Sigmoid colon (tissue), 7 donors: ENCODE measurements around the gene C8A. TPM values are rescaled to one million over a fixed set of nuclear protein-coding genes. Genes with fewer than 3 reads are reported as not detected.

Source experiments
- DNase-seq: peaks from one replicate; pipeline ENCODE4 v3.0.0-alpha.2; 2019
- H3K27ac ChIP-seq, 4 donors: fragments of 200-600 bp; sonication (generic); one replicate each; pipeline ENCODE4 v1.5.1; 2016 to 2019; ENCODE audit warnings: mild to moderate bottlenecking in 1 of 4
- H3K27me3 ChIP-seq, 3 donors: fragments of 200-600 bp; sonication (generic); one replicate each; pipeline ENCODE4 v1.5.1; 2019; ENCODE audit warnings: mild to moderate bottlenecking in 1 of 3
- H3K36me3 ChIP-seq, 4 donors: fragments of 200-600 bp; sonication (generic); one replicate each; pipeline ENCODE4 v1.5.1; 2016 to 2019
- H3K4me1 ChIP-seq, 4 donors: fragments of 200-600 bp; sonication (generic); one replicate each; pipeline ENCODE4 v1.5.1; 2017 to 2019
- H3K4me3 ChIP-seq, 4 donors: fragments of 200-600 bp; sonication (generic); one replicate each; pipeline ENCODE4 v1.5.1; 2017 to 2019; ENCODE audit warnings: mild to moderate bottlenecking in 2 of 4, moderate library complexity in 1 of 4
- H3K9me3 ChIP-seq, 4 donors: fragments of 200-600 bp in 3 of 4; sonication (generic) in 3 of 4; one replicate each; pipeline versions ENCODE4 v1.5.1 to v1.6.1; 2013 to 2019
- CTCF ChIP-seq, 4 experiments: fragments of 450-650 bp in 3 of 4; fragments of 200-600 bp in 1 of 4; IDR thresholded peaks; one replicate each; pipeline ENCODE4 v1.5.1; 2016 to 2019; ENCODE audit warnings: antibody characterized with exemption in 4 of 4, mild to moderate bottlenecking in 3 of 4, moderate library complexity in 2 of 4
- EP300 ChIP-seq, 4 donors: sonication (generic); formaldehyde crosslinking; IDR thresholded peaks; one replicate each; pipeline ENCODE4 v1.6.1; 2017; ENCODE audit warnings: antibody characterized with exemption in 4 of 4
- POLR2A ChIP-seq, 2 donors: fragments of 450-650 bp; IDR thresholded peaks; one replicate each; pipeline ENCODE4 v1.6.1; 2016; ENCODE audit warnings: antibody characterized with exemption in 2 of 2, mild to moderate bottlenecking in 2 of 2, moderate library complexity in 2 of 2
- POLR2AphosphoS5 ChIP-seq, 4 donors: sonication (generic); formaldehyde crosslinking; IDR thresholded peaks; one replicate each; pipeline ENCODE4 v1.6.1; 2017; ENCODE audit warnings: antibody characterized with exemption in 4 of 4
- WGBS, 2 donors: extraction: QIAGEN DNeasy Blood & Tissue Kit; methylation state at CpG; one replicate each; pipeline ENCODE4 v1.1.7; 2013; 5-methylcytosine and 5-hydroxymethylcytosine counted together
- intact Hi-C: fragments of 100-400 bp; cut with DNase I; formaldehyde crosslinking; loops from one replicate; pipeline ENCODE4 v1.15.1; 2023
- polyA plus RNA-seq, 3 donors: library from polyadenylated mRNA; stranded (reverse); fragments of 200-250 nt; gene quantifications; one replicate each; pipeline ENCODE4 v1.2.3, GENCODE V29; 2013
- total RNA-seq, 4 donors: library from RNA; depleted of rRNA; stranded (reverse); fragments of >200 nt; gene quantifications; one replicate each; pipeline ENCODE4 v1.1.0, GENCODE V29; 2016
- donor health status: healthy with polysubstance abuse.
- donor health status: Bipolar disorder and iron deficiency.
- donor health status: healthy.

The C8A gene
- total and polyA plus RNA-seq, 7 donors, result not detected

DNA sequence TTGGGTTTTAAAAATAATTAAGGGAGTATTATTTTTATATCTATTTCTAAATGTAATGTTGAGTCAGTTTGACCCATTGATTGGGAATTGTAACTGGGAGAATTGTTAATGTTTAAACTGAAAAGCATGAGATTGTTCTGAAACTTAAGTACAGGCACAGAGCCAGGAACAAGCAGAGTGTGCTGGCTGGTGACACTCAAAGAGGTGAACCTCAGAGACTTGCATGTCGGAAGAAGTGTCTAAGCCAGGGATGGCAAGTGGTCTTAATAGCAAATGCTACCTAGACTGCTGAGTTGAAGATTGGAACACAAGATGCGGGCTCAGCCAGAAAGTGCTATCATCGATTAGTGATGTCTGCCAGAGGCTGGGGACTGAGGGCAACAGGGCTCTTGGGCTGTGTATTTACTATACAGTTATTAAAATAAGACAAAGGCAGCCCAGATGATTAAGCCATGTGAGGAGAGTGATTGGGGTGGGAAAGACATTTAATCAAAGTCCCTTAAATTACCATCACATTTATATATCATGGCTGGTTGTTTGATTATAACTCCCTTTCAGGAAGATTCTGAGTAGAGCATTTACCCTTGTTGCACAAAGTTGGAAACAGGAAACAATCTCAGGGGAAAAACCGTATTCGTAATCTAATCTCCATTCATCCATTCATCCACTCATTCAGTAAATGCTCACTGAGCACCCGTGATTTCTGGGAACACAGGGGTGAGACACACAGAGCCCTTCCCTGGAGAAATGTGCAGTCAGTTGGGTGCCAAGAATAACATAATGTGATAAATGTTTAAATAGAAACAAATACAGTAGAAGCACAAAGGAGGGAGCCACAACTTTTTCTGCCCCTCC is 42.8 kb downstream of the C8A start:
- TF ChIP-seq CTCF (IDR thresholded peaks at IDR 0.05), result no peak
- no peak for TF ChIP-seq EP300 (IDR thresholded peaks at IDR 0.05)
- no peak for TF ChIP-seq POLR2A (IDR thresholded peaks at IDR 0.05)
- TF ChIP-seq POLR2AphosphoS5 (IDR thresholded peaks at IDR 0.05), result no peak
- H3K4me1 ChIP-seq, result no peaks in the 10 kb centered on the region
- intact Hi-C loops, result no loop called here
- no peaks in the 10 kb centered on the region for H3K36me3 ChIP-seq
- no peaks in the 10 kb centered on the region for H3K9me3 ChIP-seq
- no peak overlapping the region for H3K4me3 ChIP-seq
- no peak overlapping the region for H3K27ac ChIP-seq
- WGBS, 2 donors, result 59 to 77% methylated on average over 6 of the region's 6 CpGs
- DNase-seq, result no peak
- no peaks in the 10 kb centered on the region for H3K27me3 ChIP-seq

- intact Hi-C loops, result no loop called here
- 62 to 86% methylated on average over 2 of the region's 2 CpGs for WGBS, 2 donors
- TF ChIP-seq EP300 (IDR thresholded peaks at IDR 0.05), result no peak
- no peak for TF ChIP-seq CTCF (IDR thresholded peaks at IDR 0.05)
- TF ChIP-seq POLR2A (IDR thresholded peaks at IDR 0.05), result no peak
- no peak for TF ChIP-seq POLR2AphosphoS5 (IDR thresholded peaks at IDR 0.05)
- Histone ChIP-seq H3K27ac (no peak overlapping the region), H3K4me1 (no peaks in the 10 kb centered on the region), H3K27me3 (no peaks in the 10 kb centered on the region), H3K9me3 (no peaks in the 10 kb centered on the region), H3K36me3 (no peaks in the 10 kb centered on the region), H3K4me3 (no peak overlapping the region)
- DNase-seq, result no peak
Observed at GRCh38 chr1:56898005-56898373, 43.4 kb downstream of the C8A start.

GRCh38 chr1:56898879-56899278 is 44.3 kb downstream of the C8A start:
- no peak overlapping the region for H3K4me3 ChIP-seq
- no peak for DNase-seq
- no peaks in the 10 kb centered on the region for H3K36me3 ChIP-seq
- no peak for TF ChIP-seq CTCF (IDR thresholded peaks at IDR 0.05)
- no peak for TF ChIP-seq POLR2AphosphoS5 (IDR thresholded peaks at IDR 0.05)
- no peak for TF ChIP-seq POLR2A (IDR thresholded peaks at IDR 0.05)
- TF ChIP-seq EP300 (IDR thresholded peaks at IDR 0.05), result no peak
- H3K9me3 ChIP-seq, result no peaks in the 10 kb centered on the region
- no peaks in the 10 kb centered on the region for H3K27me3 ChIP-seq
- 52 to 73% methylated on average over 2 of the region's 2 CpGs for WGBS, 2 donors
- intact Hi-C loops, result no loop called here
- H3K4me1 ChIP-seq, result no peaks in the 10 kb centered on the region
- no peak overlapping the region for H3K27ac ChIP-seq

GRCh38 chr1:56901716-56902115 is 47.1 kb downstream of the C8A start:
- Histone ChIP-seq H3K4me1 (no peaks in the 10 kb centered on the region), H3K36me3 (no peaks in the 10 kb centered on the region), H3K4me3 (no peak overlapping the region), H3K9me3 (no peaks in the 10 kb centered on the region), H3K27ac (no peak overlapping the region), H3K27me3 (no peaks in the 10 kb centered on the region)
- TF ChIP-seq POLR2AphosphoS5 (IDR thresholded peaks at IDR 0.05), result no peak
- WGBS, 2 donors, result 42 to 59% methylated on average over 3 of the region's 3 CpGs
- intact Hi-C loops, result no loop called here
- no peak for DNase-seq

DNA sequence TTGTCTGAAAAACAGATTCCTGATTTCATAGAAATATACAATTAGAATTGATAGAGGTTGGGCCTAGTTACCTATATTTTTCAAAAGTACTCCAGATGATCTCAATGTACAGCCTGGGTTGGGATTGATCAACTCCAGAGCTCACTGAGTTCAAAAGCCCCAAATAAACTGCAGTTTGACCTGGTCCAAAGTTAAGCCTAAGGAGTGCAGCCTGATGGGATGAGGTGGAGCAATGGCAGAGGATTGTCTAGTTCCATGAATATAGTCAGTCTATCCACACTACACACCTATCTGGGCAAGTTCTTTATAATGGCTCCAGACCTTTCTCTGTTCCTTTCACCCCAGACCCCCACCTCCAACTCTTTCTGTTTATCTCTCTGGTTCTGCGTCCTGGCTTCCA is 49.2 kb downstream of the C8A start:
- no peaks in the 10 kb centered on the region for H3K4me1 ChIP-seq
- no peak overlapping the region for H3K27ac ChIP-seq
- H3K36me3 ChIP-seq, result no peaks in the 10 kb centered on the region
- intact Hi-C loops, result no loop called here
- WGBS, 2 donors, result 82 to 90% methylated on average over 1 of the region's 1 CpG
- DNase-seq, result no peak
- TF ChIP-seq CTCF (IDR thresholded peaks at IDR 0.05) (no peak), POLR2A (IDR thresholded peaks at IDR 0.05) (no peak), POLR2AphosphoS5 (IDR thresholded peaks at IDR 0.05) (no peak), EP300 (IDR thresholded peaks at IDR 0.05) (no peak)
- no peak overlapping the region for H3K4me3 ChIP-seq
- H3K27me3 ChIP-seq, result no peaks in the 10 kb centered on the region
- H3K9me3 ChIP-seq, result no peaks in the 10 kb centered on the region
